Stimulated activated CD4-positive, alpha-beta T cell treated with anti-CD3 and anti-CD28 coated beads, TNF-alpha, amount 100 ng/mL, for 1 hour (primary cell): ENCODE data around the gene WBP1L.
"Not testable (repeated sequence)": the region's sequence is repeated elsewhere in the genome, so short reads cannot be mapped to it uniquely, and the experiment has no call there.

Source experiments
- DNase-seq, 3 donors: peaks; one replicate each; pipeline ENCODE4 v3.0.0-alpha.2; 2020; ENCODE audit warnings: low read depth in 3 of 3, low spot score in 1 of 3

Gene WBP1L

DNA sequence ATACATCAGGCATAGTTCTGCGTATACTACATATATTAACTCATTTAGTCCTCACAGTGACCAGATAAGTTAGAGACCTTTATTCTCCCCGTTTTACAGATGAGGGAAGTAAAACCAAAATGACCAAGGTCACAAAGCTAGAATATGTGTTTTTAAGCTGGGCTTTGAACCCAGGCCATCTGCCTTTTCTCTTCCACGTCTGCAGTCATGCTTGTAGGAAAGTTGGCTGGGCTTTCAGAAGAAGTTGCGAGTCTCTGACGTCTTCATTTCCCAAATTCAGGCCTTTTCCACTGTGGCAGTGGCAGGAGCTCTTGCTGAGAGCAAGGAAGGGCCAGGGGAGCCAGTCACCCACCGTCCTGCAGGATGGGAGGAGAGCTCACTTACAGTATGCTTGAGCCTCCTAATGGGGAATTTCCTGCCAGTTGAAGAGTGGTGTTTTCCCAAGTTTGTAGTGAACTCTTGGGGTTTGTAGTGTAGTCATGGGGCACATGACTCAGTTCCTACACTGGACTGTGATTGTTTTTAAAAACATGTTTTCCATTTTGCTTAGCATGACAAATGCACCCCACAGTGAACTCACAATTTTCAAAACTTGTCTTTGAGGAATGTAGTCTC lies 59.3 kb downstream of the WBP1L start:
- DNase-seq = no peak

DNA sequence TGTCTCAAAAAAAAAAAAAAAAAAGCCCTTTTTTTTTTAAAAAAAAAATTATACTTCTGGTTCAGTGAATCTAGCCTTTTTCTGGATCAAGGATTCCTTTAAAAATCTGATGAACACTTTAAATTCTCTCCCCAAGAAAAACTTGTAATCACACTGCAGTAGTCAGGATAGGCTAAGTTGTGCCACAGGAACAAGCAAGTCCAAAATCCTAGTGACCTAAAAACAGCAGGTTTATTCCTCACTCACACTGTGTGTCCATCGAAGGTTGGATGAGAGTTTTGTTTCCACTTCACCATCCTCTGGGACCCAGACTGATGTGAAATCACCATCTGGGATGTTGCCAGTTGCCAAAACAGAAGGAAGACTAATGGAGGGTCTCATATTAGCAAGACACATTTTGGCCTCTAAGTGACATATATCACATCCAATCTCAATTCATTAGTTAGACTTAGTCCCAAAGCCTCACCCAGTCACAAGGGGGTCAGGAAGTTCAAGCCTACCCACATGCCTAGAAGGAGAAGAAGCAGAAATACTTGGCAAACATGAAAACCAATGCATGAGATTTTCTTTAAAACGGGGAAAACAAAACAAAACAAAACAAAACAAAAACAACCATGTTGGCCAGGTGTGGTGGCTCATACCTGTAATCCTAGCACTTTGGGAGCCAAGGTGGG lies 60.8 kb downstream of the WBP1L start:
- no peak for DNase-seq

DNA sequence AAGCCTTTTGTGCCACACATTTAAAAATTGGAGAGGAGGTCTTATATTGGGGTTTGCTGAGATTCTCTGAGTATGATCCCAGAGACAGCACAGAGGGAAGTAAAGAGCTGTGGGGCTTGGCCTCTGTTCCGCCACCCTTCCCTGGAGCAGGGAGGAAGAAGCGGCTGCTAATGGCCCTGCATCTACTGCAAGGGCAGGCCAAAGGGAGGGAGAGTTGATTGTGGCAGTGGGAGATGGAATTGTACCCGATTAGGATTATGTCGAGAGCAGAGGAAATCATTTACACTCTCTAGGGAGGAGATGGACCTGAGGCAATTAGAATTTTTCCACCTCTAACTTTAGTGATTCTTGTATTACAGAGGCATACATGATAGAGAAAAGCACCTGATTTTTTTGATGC lies 64.6 kb downstream of the WBP1L start:
- DNase-seq = no peak

DNA sequence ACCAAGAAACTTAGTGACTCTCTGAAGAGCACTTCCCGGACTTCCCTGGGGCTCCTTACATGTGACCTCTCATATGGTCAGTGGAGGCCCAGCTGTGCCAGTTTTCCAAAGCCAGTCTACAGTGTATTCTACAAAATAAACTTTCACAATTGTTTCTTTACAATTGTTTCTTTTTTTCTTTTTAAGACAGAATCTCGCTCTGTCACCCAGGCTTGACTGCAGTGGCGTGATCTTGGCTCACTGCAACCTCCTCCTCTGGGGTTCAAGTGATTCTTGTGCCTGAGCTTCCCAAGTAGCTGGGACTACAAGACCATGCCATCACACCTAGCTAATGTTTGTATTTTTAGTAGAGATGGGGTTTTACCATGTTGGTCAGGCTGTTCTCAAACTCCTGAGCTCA lies 67.6 kb downstream of the WBP1L start:
- DNase-seq = no peak

DNA sequence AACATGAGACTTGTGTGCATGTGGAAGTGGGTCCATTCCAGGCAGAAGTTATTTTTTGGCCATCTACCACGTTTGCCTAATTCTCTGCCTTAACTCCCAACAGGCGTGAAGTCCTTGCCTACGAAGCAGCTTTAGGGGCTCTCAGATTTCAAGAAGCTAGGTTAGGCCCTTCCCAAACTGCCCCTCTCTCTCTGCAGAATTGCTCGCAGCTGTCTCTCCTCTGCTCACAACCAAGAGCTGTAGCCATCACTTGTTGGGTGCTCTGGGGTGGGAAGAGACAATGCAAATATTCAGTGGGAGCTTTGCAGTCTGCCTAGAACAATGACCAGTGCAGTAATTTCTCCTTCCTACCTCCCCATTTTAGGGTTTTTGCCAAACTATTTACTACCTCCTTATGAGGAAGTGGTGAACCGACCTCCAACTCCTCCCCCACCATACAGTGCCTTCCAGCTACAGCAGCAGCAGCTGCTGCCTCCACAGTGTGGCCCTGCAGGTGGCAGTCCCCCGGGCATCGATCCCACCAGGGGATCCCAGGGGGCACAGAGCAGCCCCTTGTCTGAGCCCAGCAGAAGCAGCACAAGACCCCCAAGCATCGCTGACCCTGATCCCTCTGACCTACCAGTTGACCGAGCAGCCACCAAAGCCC lies 68.6 kb downstream of the WBP1L start:
- no peak for DNase-seq

DNA sequence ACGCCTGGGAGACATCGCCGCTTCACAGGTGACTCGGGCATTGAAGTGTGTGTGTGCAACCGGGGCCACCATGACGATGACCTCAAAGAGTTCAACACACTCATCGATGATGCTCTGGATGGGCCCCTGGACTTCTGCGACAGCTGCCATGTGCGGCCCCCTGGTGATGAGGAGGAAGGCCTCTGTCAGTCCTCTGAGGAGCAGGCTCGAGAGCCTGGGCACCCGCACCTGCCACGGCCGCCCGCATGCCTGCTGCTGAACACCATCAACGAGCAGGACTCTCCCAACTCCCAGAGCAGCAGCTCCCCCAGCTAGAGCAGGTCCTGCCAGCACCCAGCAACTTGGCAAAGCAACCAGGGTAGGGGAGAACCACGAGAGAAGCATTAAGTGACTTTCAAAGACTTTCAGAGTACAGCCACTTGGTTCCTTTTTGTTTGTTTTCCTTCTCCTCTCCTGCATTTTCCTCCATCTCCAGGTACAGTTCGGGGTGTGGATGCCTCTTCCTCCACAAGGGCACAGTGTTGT lies 69.3 kb downstream of the WBP1L start:
- no peak for DNase-seq

DNA sequence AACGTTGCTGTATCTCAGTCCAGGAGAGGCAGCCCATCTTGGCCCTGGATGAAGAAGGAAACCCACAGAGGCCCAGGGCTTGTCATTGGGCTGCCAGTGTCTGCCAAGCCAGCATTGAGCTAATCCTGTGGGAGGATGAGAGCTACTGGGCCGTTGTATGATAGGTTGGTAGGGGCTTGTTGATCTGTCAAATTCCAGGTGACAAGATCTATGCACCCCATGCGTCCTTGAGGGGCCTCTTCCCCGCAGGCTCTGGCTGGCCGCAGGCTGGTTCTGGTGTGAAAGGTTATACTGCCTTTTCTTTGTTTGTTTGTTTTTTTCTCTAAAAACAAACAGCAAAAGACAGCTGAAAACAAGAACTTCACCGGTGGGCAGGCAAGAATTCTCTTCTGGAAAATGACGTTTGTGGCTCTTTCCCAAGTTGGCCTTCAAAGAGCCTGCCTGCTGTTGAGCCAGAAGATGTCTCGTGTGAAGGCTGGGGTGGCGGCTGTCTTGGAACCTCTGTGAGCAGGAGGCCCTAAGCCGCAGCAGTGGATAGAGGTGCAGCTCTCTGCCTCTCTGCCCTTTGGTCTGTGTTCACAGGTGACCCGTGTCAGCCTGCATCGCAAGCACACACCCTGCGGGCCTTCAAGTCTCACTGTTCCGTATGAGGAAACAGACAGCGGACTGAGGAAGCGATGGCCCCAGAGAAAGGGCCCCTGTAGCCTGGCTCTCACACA lies 70.1 kb downstream of the WBP1L start:
- DNase-seq = no peak

DNA sequence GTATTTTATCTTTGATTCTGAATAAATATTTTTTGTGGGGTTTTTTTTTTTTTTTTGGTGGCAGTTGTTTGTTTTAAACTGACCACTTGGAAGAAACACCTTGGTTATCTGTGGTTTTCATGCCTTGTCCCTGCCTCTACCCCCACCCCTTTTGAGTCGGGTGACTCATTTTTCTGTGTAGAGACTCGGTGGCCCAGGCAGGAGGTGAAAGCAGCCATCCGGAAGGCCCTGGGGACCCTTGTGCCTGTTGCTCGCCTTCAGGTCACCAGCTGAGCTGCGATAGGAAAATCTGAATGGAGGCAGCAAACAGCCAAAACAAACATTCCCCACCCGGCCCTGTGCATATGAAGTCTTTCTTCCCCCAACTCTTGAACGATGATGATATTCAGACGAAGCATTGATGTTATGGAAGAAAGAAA lies 70.7 kb downstream of the WBP1L start:
- no peak for DNase-seq

DNA sequence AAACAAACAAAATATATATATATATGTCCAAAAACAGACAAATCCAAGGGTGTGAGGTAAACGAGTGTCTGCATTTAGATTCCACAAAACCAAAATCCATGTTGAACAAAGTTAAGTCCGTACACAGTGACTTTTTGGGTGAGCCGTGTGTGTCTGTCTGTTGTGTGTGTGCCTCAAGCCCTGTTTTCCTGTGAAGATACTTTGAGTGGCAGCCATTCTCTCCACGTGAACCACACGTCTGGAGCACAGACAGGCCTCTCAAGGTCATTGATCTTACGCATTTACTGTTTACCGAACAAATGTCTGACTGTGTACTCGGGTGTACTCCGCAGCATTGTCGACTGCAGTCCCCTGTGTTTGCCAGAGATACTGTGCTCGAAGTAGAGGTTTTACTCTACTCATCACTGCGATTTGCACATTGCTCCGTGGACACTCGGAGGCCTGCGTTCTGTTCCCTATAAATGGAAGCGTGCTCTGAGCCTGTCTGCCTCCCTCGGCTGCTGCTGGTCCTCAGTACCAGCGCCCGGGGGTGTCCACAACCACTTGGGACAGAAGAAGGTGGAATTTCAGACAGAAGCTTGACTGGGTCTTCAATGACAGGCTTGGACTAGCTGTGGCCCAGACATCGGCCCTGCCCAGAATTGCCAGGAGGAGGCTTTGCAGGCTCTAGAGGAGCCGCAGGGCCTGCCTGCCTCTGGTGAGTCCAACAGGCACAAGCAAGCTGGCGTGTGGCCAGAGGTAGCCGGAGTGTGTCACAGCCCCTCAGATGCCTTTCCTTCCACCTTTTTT lies 71.3 kb downstream of the WBP1L start:
- DNase-seq = no peak

DNA sequence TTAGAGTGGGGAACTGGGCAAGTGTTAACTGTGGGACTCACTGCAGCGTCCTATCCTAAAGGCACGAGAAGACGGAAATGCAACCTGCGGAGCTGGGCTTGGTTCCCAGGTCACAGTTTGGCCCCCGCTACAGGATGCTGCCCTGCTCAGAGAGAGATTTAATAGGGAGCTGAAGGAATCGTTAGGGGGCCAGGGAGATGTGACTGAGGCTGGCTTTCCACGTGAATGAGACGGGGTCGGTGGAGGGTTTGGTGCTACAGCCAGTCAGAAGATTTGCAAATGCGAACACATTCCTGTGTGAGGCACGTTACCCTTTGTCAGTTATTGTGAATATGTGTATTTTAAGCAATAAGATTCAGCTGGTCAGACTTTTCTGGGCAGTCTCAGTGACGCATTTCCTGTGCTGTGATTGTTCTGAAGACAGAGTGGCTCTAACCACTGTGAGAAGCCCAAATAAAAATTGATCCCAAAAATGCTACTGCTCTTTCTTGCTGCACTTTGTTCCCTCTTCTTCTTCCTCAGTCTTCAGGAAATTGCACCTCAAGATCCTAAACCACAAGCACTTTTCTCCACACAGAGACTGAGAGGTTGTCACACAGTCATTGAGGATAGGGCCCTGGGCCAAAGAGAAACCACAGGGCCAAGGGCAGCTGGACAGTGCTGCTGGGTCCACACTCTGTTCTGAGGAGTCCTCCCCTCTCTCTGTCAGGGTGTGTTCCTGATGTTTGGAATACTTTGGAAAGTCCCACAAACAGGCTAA lies 72.2 kb downstream of the WBP1L start:
- no peak for DNase-seq

DNA sequence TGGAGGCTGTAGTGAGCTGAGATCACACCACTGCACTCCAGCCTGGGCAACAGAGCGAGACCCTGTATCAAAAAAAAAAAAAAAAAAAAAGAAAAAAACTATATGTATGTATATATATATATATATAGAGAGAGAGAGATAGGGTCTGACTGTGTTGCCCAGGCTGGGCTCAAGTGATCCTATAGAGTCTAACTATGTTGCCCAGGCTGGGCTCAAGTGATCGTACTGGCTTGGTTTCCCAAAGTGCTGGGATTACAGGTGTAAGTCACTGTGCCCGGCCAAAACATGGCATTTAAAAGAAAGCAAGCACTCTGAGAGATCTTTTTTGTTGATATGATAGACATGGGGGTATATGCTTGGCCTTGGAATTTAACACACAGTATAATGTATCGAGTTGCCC lies 73.4 kb downstream of the WBP1L start:
- no peak for DNase-seq

DNA sequence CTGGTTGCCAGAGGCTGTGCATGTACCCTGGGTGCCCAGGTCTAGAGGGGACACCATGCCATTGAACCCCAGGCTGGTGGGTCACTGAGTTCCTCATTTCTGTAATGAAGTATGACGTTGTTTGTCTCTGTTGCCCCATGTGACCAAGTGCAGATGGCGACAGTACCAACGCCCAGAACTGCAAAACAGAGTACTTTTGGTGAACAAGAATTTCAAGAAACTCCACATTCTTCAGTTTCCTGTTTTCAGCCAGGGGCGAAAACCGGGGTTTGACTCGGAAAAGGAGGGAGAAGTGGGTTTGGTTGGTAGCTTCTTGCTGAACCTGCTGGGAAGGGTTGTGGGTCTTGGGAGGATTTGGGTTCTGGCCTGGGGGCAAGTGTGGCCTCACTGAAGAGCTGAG lies 75.3 kb downstream of the WBP1L start:
- no peak for DNase-seq

DNA sequence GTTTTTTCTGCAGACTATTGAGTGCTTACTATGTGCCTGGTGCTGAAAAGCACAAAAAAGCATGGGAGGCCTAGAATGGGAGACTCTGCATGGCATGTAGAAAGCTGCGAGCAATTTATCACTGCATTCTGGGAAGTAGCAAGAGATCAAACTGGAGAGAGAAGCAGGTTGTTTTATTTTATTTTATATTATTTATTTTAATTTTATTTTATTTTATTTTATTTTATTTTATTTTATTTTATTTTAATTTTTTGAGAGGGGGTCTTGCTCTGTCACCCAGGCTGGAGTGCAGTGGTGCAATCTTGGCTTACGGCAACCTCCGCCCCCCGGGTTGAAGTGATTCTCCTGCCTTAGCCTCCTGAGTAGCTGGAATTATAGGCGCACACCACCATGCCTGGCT lies 76.3 kb downstream of the WBP1L start:
- DNase-seq = not testable (repeated sequence)

DNA sequence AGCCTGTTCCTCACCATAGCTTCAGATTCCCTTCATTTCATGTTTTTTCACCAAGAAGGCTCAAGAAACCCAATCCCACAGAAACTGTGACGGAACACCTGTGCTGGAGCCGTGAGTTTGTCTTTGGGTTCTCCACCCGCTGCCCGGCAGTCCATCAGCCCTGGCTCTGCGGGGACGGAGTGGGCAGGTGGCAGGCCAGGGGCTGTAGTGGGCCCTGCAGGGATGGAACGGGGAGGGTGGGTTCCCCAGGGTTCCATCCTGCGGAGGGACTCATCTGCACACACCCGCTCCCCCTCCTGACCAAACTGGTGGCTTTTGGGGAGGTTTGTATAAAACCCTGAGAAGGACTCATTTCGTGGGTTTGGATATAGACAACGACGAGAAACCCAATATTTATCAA lies 78.5 kb downstream of the WBP1L start:
- no peak for DNase-seq

DNA sequence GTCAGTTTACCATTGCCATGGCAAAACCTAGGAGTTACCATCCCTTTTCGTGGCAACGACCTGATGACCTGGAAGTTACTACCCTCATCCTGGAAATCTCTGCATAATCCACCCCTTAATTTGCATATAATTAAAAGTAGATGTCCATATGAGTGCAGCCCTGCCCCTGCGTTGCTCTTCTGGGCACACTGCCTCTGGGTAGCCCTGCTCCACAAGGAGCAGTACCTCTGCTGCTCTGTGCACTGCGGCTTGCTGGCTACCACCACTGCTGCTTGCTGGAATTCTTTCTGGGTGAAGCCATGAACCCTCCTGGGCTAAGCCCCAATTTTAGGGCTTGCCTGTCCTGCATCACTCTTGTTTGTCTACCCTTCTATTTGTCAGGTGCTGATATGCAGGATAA lies 80.9 kb downstream of the WBP1L start:
- DNase-seq = no peak

DNA sequence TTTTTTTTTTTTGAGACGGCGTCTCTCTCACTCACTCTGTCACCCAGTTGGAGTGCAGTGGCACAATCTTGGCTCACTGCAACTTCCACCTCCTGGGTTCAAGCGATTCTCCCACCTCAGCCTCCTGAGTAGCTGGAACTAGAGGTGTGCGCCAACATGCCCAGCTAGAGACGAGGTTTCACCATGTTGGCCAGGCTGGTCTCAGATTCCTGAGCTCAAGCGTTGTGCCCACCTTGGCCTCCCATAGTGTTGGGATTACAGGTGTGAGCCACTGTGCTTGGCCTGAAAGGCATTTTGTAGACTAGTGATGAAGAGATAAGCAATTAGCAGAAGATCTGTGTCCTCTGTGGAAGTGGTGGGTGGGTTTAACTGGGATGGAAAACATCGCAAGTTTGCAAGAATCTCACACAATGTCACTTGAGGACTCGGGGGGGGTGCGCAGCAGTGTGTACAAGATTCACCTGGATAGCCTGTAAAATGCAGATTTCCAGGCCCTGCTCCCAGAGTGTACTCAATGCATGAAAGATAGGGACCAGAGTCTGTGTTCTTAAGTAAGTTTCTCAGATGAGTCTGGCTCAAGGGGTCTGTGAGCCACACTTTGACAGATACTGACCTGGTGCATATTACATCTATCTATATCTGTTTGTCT lies 82.5 kb downstream of the WBP1L start:
- DNase-seq = no peak

DNA sequence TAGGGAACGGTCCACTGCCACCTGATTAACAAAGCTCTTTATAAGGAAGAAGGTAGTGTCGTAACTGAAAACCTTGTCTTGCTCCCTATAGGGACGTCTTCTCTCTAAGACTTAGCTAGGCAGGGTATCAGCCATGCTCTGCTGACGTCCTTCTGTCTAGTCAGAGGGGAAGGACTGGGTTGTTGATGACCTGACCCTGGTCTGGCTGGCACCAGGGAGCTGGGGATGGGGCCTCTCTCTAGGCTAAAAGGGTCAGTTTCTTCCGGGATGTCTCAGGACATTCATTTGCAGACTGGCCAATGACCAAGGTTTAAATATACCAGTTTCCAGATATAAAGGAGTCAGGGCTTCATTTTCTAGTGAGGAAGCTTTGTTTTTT lies 83.8 kb downstream of the WBP1L start:
- DNase-seq = no peak

DNA sequence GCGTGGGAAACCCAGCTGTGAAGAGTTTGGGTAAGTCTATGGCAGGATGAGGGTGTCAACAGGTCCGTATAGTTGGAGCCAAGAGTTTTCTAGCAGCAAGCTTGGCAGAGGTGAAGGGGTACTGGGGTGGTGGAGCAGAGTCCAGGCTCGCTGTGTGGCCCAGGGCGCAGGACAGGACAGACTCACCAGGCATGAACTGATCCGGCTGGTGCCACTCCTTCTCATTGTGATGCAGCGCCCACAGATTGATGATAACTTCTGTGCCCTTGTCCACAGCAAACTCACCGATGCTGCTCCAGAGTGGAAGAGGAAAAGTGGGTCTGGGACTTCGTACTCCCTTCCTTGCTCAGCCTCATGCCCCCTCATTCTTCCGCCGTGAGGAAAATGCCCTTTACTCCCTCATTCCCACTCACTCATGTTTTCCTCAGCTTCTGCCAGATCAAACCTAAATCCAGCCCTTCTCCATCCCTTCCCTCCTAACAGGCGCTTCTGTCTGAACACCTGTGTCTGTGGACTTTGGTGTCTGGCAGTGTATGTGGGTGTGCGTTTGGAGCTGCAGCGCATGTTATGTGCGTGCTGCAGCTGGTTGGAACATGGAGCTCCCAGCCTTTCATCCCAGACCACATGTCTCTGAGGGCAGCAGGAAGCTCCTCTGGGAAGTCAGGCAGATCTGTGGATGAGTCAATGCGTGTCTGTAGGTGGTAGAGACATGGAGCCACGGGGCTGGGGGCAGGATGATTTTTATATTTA lies 87.7 kb downstream of the WBP1L start:
- no peak for DNase-seq

DNA sequence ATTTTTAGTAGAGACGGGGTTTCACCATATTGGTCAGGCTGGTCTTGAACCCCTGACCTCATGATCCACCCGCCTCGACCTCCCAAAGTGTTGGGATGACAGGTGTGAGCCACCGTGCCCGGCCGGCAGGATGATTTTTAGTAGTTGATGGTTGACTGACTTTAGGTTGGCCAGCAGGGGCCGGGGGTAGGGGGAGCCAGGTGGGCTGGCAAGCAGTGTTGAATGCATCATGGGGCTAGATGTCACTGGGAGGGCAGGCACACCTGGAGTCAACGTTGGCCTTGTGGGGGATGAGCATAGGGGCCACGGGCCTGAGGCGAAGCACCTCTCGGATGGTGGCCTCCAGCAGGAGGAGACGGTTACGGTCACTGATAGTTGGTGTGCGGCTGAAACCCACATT lies 88.5 kb downstream of the WBP1L start:
- no peak for DNase-seq
